COLO829 (cell line): Measurements from ENCODE around the gene SNX3.

ENCODE experiments used
- DNase-seq: peaks from one replicate; pipeline ENCODE4 v3.0.0; 2012; ENCODE audit warnings: low spot score

Gene SNX3

GRCh38 chr6:108170332-108171290 lies 90.2 kb downstream of the SNX3 start:
- DNase-seq: no peak

- DNase-seq: no peak
These were observed 91.1 kb downstream of the SNX3 start for GRCh38 chr6:108169464-108170331.

GRCh38 chr6:108168501-108169463 lies 92.1 kb downstream of the SNX3 start:
- no peak for DNase-seq

GRCh38 chr6:108168090-108168463 lies 92.8 kb downstream of the SNX3 start:
- DNase-seq: no peak

- DNase-seq: no peak
These were observed 93.3 kb downstream of the SNX3 start for GRCh38 chr6:108167449-108168089.

- no peak for DNase-seq
These were observed 94.0 kb downstream of the SNX3 start for GRCh38 chr6:108166664-108167448.

- DNase-seq: no peak
These were observed 94.9 kb downstream of the SNX3 start, which contains the start of gene NR2E1 for GRCh38 chr6:108165714-108166663. NR2E1 (plus strand) TSS chr6:108166022; CDS start chr6:108166766, 744 bp downstream.

- DNase-seq: no peak
These were observed 95.8 kb downstream of the SNX3 start for GRCh38 chr6:108164815-108165706.

- no peak for DNase-seq
These were observed 96.4 kb downstream of the SNX3 start for GRCh38 chr6:108164543-108164814.

GRCh38 chr6:108163644-108164542 lies 96.9 kb downstream of the SNX3 start:
- no peak for DNase-seq

GRCh38 chr6:108163267-108163643 lies 97.6 kb downstream of the SNX3 start:
- no peak for DNase-seq

- no peak for DNase-seq
These were observed 99.0 kb downstream of the SNX3 start for GRCh38 chr6:108161724-108162282.
